Keratinocyte (primary cell): Measurements from ENCODE around the gene NFYB. TPM values are rescaled to one million over a fixed set of nuclear protein-coding genes. Genes with fewer than 3 reads are reported as not detected.

Experiments
- DNase-seq: peaks from one replicate; pipeline ENCODE4 v3.0.0-alpha.2; 2011; ENCODE audit warnings: low read depth, missing footprints, low spot score
- FAIRE-seq: peaks from 2 replicates; lab custom pipeline; 2011; peaks lifted over from hg19 to GRCh38; lab: Jason Lieb, UNC
- H2AFZ ChIP-seq: 2 replicates; pipeline ENCODE4 v1.6.0; 2012; ENCODE audit warnings: low read length, control low read depth, inconsistent platforms; ENCODE audit not compliant: control insufficient read depth
- H3K27ac ChIP-seq: 2 replicates; pipeline ENCODE4 v1.5.1; 2011; ENCODE audit warnings: low read length; ENCODE audit not compliant: control insufficient read depth, insufficient read depth
- H3K27me3 ChIP-seq: 3 replicates; pipeline ENCODE4 v1.6.0; 2011; ENCODE audit warnings: low read length; ENCODE audit not compliant: control insufficient read depth, insufficient read depth; ENCODE audit errors: extremely low read depth
- H3K36me3 ChIP-seq, 2 experiments: 2 replicates in 1 of 2; 3 replicates in 1 of 2; pipeline ENCODE4 v1.5.1; 2011; ENCODE audit warnings: low read length in 2 of 2, mild to moderate bottlenecking in 1 of 2; ENCODE audit not compliant: control insufficient read depth in 2 of 2, insufficient read depth in 2 of 2; ENCODE audit errors: extremely low read depth in 1 of 2
- H3K4me1 ChIP-seq: 3 replicates; pipeline ENCODE4 v1.5.1; 2011; ENCODE audit warnings: low read length; ENCODE audit not compliant: control insufficient read depth, insufficient read depth; ENCODE audit errors: extremely low read depth
- H3K4me2 ChIP-seq: 3 replicates; pipeline ENCODE4 v1.6.0; 2011; ENCODE audit warnings: low read depth, low read length; ENCODE audit not compliant: control insufficient read depth, insufficient read depth; ENCODE audit errors: extremely low read depth
- H3K4me3 ChIP-seq, 3 experiments: fragments of 200-600 bp in 1 of 3; sonication (generic) in 1 of 3; 2 replicates in 2 of 3; 3 replicates in 1 of 3; pipeline ENCODE4 v1.5.1; 2011 to 2016; ENCODE audit warnings: low read length in 3 of 3, mild to moderate bottlenecking in 3 of 3, control low read depth in 2 of 3, inconsistent platforms in 1 of 3, low read depth in 1 of 3, mixed read lengths in 1 of 3, mixed run types in 1 of 3, moderate library complexity in 1 of 3; ENCODE audit not compliant: control insufficient read depth in 2 of 3, insufficient read depth in 2 of 3; ENCODE audit errors: extremely low read depth in 1 of 3
- H3K79me2 ChIP-seq: 2 replicates; pipeline ENCODE4 v1.6.0; 2012; ENCODE audit warnings: low read length; ENCODE audit not compliant: control insufficient read depth, insufficient read depth
- H3K9ac ChIP-seq: 3 replicates; pipeline ENCODE4 v1.6.0; 2011; ENCODE audit warnings: low read length; ENCODE audit not compliant: control insufficient read depth, insufficient read depth; ENCODE audit errors: extremely low read depth
- H3K9me1 ChIP-seq: 3 replicates; pipeline ENCODE4 v1.6.0; 2011; ENCODE audit warnings: low read length; ENCODE audit not compliant: control insufficient read depth, insufficient read depth; ENCODE audit errors: extremely low read depth
- H3K9me3 ChIP-seq: 2 replicates; pipeline ENCODE4 v1.5.1; 2012; ENCODE audit warnings: low read depth, low read length; ENCODE audit not compliant: control insufficient read depth
- H4K20me1 ChIP-seq: 3 replicates; pipeline ENCODE4 v1.6.0; 2011; ENCODE audit warnings: low read length; ENCODE audit not compliant: control insufficient read depth, insufficient read depth; ENCODE audit errors: extremely low read depth
- EZH2 ChIP-seq: IDR thresholded peaks from one replicate; pipeline ENCODE4 v1.6.1; 2012; ENCODE audit warnings: inconsistent platforms, mild to moderate bottlenecking, low read length, moderate library complexity
- dilution Hi-C: fragments of 300-500 bp; cut with MboI; formaldehyde crosslinking; loops from one replicate; pipeline ENCODE4 v1.7.0; 2020; ENCODE audit warnings: low sequenced_read_pairs; ENCODE audit not compliant: extremely low pct_ligation_motif_present
- polyA minus RNA-seq, 3 experiments: library from RNA; depleted of rRNA, polyadenylated mRNA; stranded (reverse); fragments of >200 nt; gene quantifications; 1 replicate in 1 of 3; 2 replicates in 1 of 3; 3 replicates in 1 of 3; pipeline ENCODE4 v1.2.3, GENCODE V29; 2011
- polyA plus RNA-seq, 5 experiments: library from polyadenylated mRNA; depleted of rRNA in 3 of 5; stranded (reverse) in 3 of 5; stranded (forward) in 1 of 5; unstranded in 1 of 5; fragments of >200 nt; gene quantifications; 1 replicate in 1 of 5; 2 replicates in 3 of 5; 3 replicates in 1 of 5; pipeline versions ENCODE4 v1.2.1 to v1.2.3, GENCODE V29; 2011 to 2012; ENCODE audit warnings: missing spikeins in 2 of 5, low read depth in 1 of 5, low replicate concordance in 1 of 5
- TF ChIP-seq, protein P1 (sequence below), 3 experiments: IDR thresholded peaks in 1 of 3; conservative IDR thresholded peaks in 1 of 3; optimal IDR thresholded peaks in 1 of 3; 2 replicates in 2 of 3; 3 replicates in 1 of 3; pipeline versions ENCODE3 to v1.5.1; 2011; ENCODE audit warnings: low read length in 3 of 3, mild to moderate bottlenecking in 3 of 3, moderate library complexity in 2 of 3, control low read depth in 1 of 3, inconsistent platforms in 1 of 3; ENCODE audit not compliant: insufficient read depth in 2 of 3; ENCODE audit errors: extremely low read depth in 1 of 3

Gene NFYB
- 9.4 to 22.8 TPM (median 11.0 TPM) in 3 replicates for polyA plus RNA-seq
- polyA plus RNA-seq (2011; ENCODE audit: low read depth) = 21.7 TPM
- 8.8 and 12.8 TPM in 2 replicates for polyA plus RNA-seq (2011; cell fraction: cytosol; rRNA removed)
- polyA plus RNA-seq (2011; cell fraction: nucleus; rRNA removed) = 9.8 and 13.5 TPM in 2 replicates
- 11.5 and 13.0 TPM in 2 replicates for polyA plus RNA-seq (2012; ENCODE audit: low replicate concordance)
- polyA minus RNA-seq = 2.9 to 14.1 TPM (median 3.5 TPM) in 3 replicates
- polyA minus RNA-seq (2011; cell fraction: cytosol; rRNA and poly(A)+ RNA removed) = 5.8 TPM
- 3.3 and 4.7 TPM in 2 replicates for polyA minus RNA-seq (2011; cell fraction: nucleus; rRNA and poly(A)+ RNA removed)

DNA sequence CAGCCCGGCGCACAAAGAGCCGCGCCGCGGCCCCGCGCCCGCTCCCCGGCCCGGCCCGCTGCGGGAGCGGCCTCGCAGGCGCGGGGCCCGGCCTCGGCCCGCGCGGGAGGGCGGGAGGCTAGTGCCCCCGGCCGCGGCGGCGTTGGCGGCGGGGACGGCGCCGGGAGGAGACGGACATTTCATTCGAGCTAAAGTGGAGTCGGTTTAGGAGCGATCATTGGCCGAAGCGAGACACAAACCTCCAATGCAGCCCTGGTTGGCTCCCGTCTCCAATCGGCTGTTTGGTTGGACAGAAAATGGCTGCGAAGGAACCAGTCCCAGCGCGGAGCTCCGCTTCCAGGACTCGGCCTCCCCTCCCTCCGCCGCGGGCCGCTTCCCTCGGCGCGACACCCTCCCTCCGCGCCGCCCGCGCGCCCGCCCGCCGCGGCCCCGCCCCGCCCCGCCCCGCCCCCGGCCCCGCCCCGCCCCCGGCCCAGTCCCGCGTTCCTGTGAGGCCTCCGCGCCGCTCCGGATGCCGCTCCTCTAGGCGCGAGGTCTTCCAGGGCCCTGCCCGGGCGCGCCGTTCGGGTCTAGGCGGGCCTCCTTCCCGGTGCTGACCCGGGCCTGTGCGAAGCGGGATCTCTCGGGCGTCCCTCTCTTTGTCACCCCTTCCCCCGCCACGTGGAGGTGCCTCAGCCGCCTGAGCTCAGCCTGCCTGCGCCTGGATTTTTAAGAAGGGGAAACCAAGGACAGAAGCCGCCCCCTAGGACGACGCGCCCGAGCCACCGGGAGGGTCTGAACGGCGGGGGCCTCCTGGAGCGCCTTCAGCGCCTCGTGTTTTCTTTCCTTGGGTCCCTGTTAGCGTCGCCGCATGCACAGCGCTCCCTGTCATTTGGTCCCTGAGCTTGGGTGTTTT is at the start of gene NFYB:
Gene NFYB (minus strand): TSS at position 309 of the 895 bp plus-strand sequence. CDS start 2,757 bp downstream, outside the sequence.
- H3K27me3 ChIP-seq = no peaks in the 10 kb centered on the region
- no peaks in the 10 kb centered on the region for H3K9me3 ChIP-seq
- peaks cover 4% of the 10 kb centered on the region for H3K9me1 ChIP-seq
- peak within 1 kb of the TSS; percentile 85 for H3K9ac ChIP-seq
- peak within 1 kb of the TSS; percentile 60 for H3K4me2 ChIP-seq
- peaks cover 11% of the 10 kb centered on the region for H3K4me1 ChIP-seq
- peak; percentile 46 for DNase-seq
- FAIRE-seq = peak; percentile 74
- H3K36me3 ChIP-seq = peaks cover 2 to 5% of the 10 kb centered on the region in 2 experiments
- peaks cover 15% of the 10 kb centered on the region for H3K79me2 ChIP-seq
- peak within 1 kb of the TSS; percentile 59 to 83 (median 77) for H3K4me3 ChIP-seq
- H2AFZ ChIP-seq = peak within 1 kb of the TSS; percentile 78
- dilution Hi-C loops = no loop called here
- H4K20me1 ChIP-seq = no peaks in the 10 kb centered on the region
- H3K27ac ChIP-seq = peak within 1 kb of the TSS; percentile 45
- TF ChIP-seq, protein P1, sequence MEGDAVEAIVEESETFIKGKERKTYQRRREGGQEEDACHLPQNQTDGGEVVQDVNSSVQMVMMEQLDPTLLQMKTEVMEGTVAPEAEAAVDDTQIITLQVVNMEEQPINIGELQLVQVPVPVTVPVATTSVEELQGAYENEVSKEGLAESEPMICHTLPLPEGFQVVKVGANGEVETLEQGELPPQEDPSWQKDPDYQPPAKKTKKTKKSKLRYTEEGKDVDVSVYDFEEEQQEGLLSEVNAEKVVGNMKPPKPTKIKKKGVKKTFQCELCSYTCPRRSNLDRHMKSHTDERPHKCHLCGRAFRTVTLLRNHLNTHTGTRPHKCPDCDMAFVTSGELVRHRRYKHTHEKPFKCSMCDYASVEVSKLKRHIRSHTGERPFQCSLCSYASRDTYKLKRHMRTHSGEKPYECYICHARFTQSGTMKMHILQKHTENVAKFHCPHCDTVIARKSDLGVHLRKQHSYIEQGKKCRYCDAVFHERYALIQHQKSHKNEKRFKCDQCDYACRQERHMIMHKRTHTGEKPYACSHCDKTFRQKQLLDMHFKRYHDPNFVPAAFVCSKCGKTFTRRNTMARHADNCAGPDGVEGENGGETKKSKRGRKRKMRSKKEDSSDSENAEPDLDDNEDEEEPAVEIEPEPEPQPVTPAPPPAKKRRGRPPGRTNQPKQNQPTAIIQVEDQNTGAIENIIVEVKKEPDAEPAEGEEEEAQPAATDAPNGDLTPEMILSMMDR (optimal IDR thresholded peaks at IDR 0.05 in 1 of 3, IDR thresholded peaks at IDR 0.05 in 1 of 3, conservative IDR thresholded peaks at IDR 0.05 in 1 of 3; ENCODE audit: extremely low read depth in 1 of 3, insufficient read depth in 2 of 3, low read length in 3 of 3) = no peak
- TF ChIP-seq EZH2 = no peak

DNA sequence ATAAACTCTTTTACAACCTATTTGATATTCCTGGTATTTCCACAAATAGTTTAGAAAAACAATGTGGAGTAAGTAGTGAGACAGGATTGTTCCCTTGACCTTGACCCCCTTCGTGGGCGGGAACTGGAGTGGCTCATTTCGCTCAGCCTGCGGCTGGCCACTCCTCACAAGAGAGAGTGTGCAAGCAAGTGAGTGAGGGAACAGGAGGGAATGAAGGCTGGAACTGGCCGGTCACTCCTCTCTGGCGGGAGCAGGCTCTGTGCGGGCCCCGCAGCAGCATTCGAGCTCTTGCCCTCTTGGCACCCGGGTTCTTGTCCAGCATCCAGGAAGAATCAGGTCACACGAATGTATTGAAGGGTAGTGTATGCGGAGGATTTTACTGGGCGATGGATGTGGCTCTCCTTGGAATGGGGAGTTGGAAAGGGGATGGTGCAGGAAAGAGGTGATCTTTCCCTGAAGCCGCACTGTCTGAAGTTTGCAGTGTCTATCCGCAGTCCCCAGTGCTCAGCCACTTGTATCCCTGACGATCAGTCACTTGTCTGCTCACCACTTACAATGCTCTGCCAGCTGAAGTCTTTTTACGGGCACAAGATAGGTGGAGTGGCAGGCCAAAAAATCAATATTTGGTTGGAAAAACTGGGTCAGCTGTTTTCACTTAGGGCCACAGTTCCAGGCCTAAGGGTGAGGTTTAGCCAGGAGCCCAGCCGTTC is 49.6 kb upstream of the NFYB start:
- peaks cover 3% of the 10 kb centered on the region for H3K9me3 ChIP-seq
- dilution Hi-C loops = no loop called here
- H3K4me3 ChIP-seq = no peak overlapping the region
- H3K4me2 ChIP-seq = no peak overlapping the region
- FAIRE-seq (no peak), DNase-seq (no peak)
- no peaks in the 10 kb centered on the region for H3K4me1 ChIP-seq
- no peaks in the 10 kb centered on the region for H3K79me2 ChIP-seq
- H4K20me1 ChIP-seq = no peaks in the 10 kb centered on the region
- no peaks in the 10 kb centered on the region for H3K27me3 ChIP-seq
- H3K36me3 ChIP-seq = no peaks in the 10 kb centered on the region
- H3K9me1 ChIP-seq = no peaks in the 10 kb centered on the region
- TF ChIP-seq, protein P1 (optimal IDR thresholded peaks at IDR 0.05 in 1 of 3, IDR thresholded peaks at IDR 0.05 in 1 of 3, conservative IDR thresholded peaks at IDR 0.05 in 1 of 3; ENCODE audit: extremely low read depth in 1 of 3, insufficient read depth in 2 of 3, low read length in 3 of 3) = no peak
- no peak for TF ChIP-seq EZH2
- H2AFZ ChIP-seq = no peak overlapping the region
- H3K9ac ChIP-seq = no peak overlapping the region
- H3K27ac ChIP-seq = no peak overlapping the region
